Measurements from ENCODE around the gene WFDC6. TPM values are rescaled to one million over a fixed set of nuclear protein-coding genes. Genes with fewer than 3 reads are reported as not detected.

WFDC6 gene
- total and polyA plus RNA-seq, 2 donors (not counting 1 experiment from before 2014, with no cell fraction given): not detected

GRCh38 chr20:45500022-45500421, 39.3 kb downstream of the WFDC6 start:
- H3K27me3 ChIP-seq (ENCODE audit: control insufficient read depth, insufficient read depth, low read length): no peaks in the 10 kb centered on the region
- TF ChIP-seq, protein P1, sequence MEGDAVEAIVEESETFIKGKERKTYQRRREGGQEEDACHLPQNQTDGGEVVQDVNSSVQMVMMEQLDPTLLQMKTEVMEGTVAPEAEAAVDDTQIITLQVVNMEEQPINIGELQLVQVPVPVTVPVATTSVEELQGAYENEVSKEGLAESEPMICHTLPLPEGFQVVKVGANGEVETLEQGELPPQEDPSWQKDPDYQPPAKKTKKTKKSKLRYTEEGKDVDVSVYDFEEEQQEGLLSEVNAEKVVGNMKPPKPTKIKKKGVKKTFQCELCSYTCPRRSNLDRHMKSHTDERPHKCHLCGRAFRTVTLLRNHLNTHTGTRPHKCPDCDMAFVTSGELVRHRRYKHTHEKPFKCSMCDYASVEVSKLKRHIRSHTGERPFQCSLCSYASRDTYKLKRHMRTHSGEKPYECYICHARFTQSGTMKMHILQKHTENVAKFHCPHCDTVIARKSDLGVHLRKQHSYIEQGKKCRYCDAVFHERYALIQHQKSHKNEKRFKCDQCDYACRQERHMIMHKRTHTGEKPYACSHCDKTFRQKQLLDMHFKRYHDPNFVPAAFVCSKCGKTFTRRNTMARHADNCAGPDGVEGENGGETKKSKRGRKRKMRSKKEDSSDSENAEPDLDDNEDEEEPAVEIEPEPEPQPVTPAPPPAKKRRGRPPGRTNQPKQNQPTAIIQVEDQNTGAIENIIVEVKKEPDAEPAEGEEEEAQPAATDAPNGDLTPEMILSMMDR (conservative IDR thresholded peaks at IDR 0.05 in 1 of 2, IDR thresholded peaks at IDR 0.05 in 1 of 2; ENCODE audit: low read depth in 1 of 2, low read length in 2 of 2): no peak
- no peak for TF ChIP-seq EZH2 (IDR thresholded peaks at IDR 0.05; ENCODE audit: low read length, missing control alignments)
- H3K79me2 ChIP-seq (ENCODE audit: control insufficient read depth, insufficient read depth, low read length): no peaks in the 10 kb centered on the region

DNA sequence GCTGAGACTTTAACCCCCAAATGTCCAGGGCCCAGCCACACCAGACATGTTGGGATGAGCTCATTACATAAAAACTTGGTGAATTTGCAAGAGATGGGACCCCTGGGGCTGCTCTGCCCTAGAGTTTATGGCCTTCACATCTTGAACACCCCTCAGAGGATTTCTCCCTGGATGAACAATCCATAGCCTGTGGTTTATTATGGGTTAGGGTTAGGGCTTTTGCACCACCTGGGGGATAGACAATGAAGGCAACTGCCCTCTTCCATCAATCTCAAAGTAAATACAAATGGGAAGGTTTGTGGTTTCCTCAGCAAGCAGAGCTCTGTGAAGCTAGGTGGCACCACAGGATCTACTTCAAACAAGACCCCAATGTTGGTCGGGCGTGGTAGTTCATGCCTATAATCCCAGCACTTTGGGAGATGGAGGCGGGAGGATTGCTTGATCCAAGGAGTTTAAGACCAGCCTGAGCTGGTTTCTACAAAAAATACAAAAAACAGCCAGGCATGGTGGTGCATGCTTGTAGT, 41.2 kb downstream of the WFDC6 start:
- Histone ChIP-seq H3K79me2 (ENCODE audit: control insufficient read depth, insufficient read depth, low read length) (no peaks in the 10 kb centered on the region), H3K36me3 (ENCODE audit: control insufficient read depth, insufficient read depth, low read length) (no peaks in the 10 kb centered on the region), H3K4me3 (replicated peaks in 1 of 4; ENCODE audit: control extremely low read depth in 1 of 4, insufficient read depth in 1 of 4, low read depth in 3 of 4, low read length in 4 of 4) (no peak overlapping the region), H3K4me1 (ENCODE audit: control insufficient read depth, extremely low read depth, insufficient read depth, low read length) (no peaks in the 10 kb centered on the region), H3K27ac (ENCODE audit: insufficient read depth, low read length) (no peak overlapping the region), H4K20me1 (ENCODE audit: control insufficient read depth, extremely low read depth, insufficient read depth, low read length) (no peaks in the 10 kb centered on the region), H3K4me2 (ENCODE audit: extremely low read depth, insufficient read depth, low read length) (no peak overlapping the region), H2AFZ (ENCODE audit: low read length) (no peak overlapping the region), H3K9ac (ENCODE audit: insufficient read depth, low read length) (no peak overlapping the region), H3K27me3 (ENCODE audit: control insufficient read depth, insufficient read depth, low read length) (no peaks in the 10 kb centered on the region), H3K9me3 (ENCODE audit: control insufficient read depth, insufficient read depth, low read depth, low read length) (no peaks in the 10 kb centered on the region)
- DNase-seq (ENCODE audit: low read depth in 2 of 2): no peak
- no peak for TF ChIP-seq EZH2 (IDR thresholded peaks at IDR 0.05; ENCODE audit: low read length, missing control alignments)
- TF ChIP-seq, protein P1 (conservative IDR thresholded peaks at IDR 0.05 in 1 of 2, IDR thresholded peaks at IDR 0.05 in 1 of 2; ENCODE audit: low read depth in 1 of 2, low read length in 2 of 2): no peak

More at GRCh38 chr20:45500022-45500421, 39.3 kb downstream of the WFDC6 start:
- no peak for DNase-seq (ENCODE audit: low read depth in 2 of 2)
- no peaks in the 10 kb centered on the region for H3K9me3 ChIP-seq (ENCODE audit: control insufficient read depth, insufficient read depth, low read depth, low read length)
- no peak overlapping the region for H3K27ac ChIP-seq (ENCODE audit: insufficient read depth, low read length)
- H4K20me1 ChIP-seq (ENCODE audit: control insufficient read depth, extremely low read depth, insufficient read depth, low read length): no peaks in the 10 kb centered on the region
- no peaks in the 10 kb centered on the region for H3K4me1 ChIP-seq (ENCODE audit: control insufficient read depth, extremely low read depth, insufficient read depth, low read length)
- no peaks in the 10 kb centered on the region for H3K36me3 ChIP-seq (ENCODE audit: control insufficient read depth, insufficient read depth, low read length)
- H3K4me3 ChIP-seq (replicated peaks in 1 of 4; ENCODE audit: control extremely low read depth in 1 of 4, insufficient read depth in 1 of 4, low read depth in 3 of 4, low read length in 4 of 4): no peak overlapping the region
- H2AFZ ChIP-seq (ENCODE audit: low read length): no peak overlapping the region
- no peak overlapping the region for H3K4me2 ChIP-seq (ENCODE audit: extremely low read depth, insufficient read depth, low read length)
- H3K9ac ChIP-seq (ENCODE audit: insufficient read depth, low read length): no peak overlapping the region

DNA sequence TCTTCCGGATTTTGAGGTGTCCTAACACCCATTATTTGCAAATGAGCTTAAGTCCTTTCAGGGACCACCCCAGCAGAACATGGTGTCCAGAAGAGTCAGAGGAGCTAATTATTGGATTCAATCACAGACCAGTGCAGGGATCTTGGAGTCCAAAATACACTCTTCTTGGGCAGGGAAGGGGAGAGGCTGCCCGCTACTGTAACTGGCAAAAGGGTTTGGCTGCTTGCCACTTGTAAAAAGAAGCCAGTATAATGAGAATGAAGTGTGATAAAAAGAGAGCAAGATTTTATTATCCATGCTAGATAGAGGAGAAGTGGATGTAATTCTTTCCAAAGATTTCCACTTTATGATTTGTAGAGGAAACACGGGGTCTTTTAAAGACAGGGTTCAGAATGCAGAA, 43.1 kb downstream of the WFDC6 start:
- TF ChIP-seq, protein P1 (conservative IDR thresholded peaks at IDR 0.05 in 1 of 2, IDR thresholded peaks at IDR 0.05 in 1 of 2; ENCODE audit: low read depth in 1 of 2, low read length in 2 of 2): no peak
- H3K27ac ChIP-seq (ENCODE audit: insufficient read depth, low read length): no peak overlapping the region
- H3K9me3 ChIP-seq (ENCODE audit: control insufficient read depth, insufficient read depth, low read depth, low read length): no peaks in the 10 kb centered on the region
- no peak for DNase-seq (ENCODE audit: low read depth in 2 of 2)
- no peaks in the 10 kb centered on the region for H3K4me1 ChIP-seq (ENCODE audit: control insufficient read depth, extremely low read depth, insufficient read depth, low read length)
- H3K9ac ChIP-seq (ENCODE audit: insufficient read depth, low read length): no peak overlapping the region
- H3K36me3 ChIP-seq (ENCODE audit: control insufficient read depth, insufficient read depth, low read length): no peaks in the 10 kb centered on the region
- no peak overlapping the region for H2AFZ ChIP-seq (ENCODE audit: low read length)
- no peaks in the 10 kb centered on the region for H3K27me3 ChIP-seq (ENCODE audit: control insufficient read depth, insufficient read depth, low read length)
- H3K79me2 ChIP-seq (ENCODE audit: control insufficient read depth, insufficient read depth, low read length): no peaks in the 10 kb centered on the region
- H3K4me2 ChIP-seq (ENCODE audit: extremely low read depth, insufficient read depth, low read length): no peak overlapping the region
- H4K20me1 ChIP-seq (ENCODE audit: control insufficient read depth, extremely low read depth, insufficient read depth, low read length): no peaks in the 10 kb centered on the region
- H3K4me3 ChIP-seq (replicated peaks in 1 of 4; ENCODE audit: control extremely low read depth in 1 of 4, insufficient read depth in 1 of 4, low read depth in 3 of 4, low read length in 4 of 4): no peak overlapping the region
